PFSK-1 (cell line): ENCODE data around the gene SHH. TPM values are rescaled to one million over a fixed set of nuclear protein-coding genes. Genes with fewer than 3 reads are reported as not detected.

Source experiments
- FOXP2 ChIP-seq: optimal IDR thresholded peaks from 2 replicates; pipeline ENCODE3; 2011; ENCODE audit warnings: borderline replicate concordance, control low read depth, inconsistent platforms; ENCODE audit not compliant: insufficient read depth; ENCODE audit errors: extremely low read length, extremely low read depth
- POLR2AphosphoS5 ChIP-seq: IDR thresholded peaks from 2 replicates; pipeline ENCODE4 v1.6.1; 2012; ENCODE audit warnings: low read depth, mild to moderate bottlenecking, control low read depth, low read length, moderate library complexity
- REST ChIP-seq, 2 experiments: IDR thresholded peaks; 2 replicates each; pipeline versions ENCODE4 v1.6.1 to v1.8.0; 2011 to 2012; ENCODE audit warnings: low read depth in 2 of 2, low read length in 2 of 2, control low read depth in 1 of 2, inconsistent platforms in 1 of 2, mild to moderate bottlenecking in 1 of 2, moderate library complexity in 1 of 2; ENCODE audit not compliant: insufficient read depth in 1 of 2
- SIN3A ChIP-seq: IDR thresholded peaks from 2 replicates; pipeline ENCODE4 v1.6.1; 2012; ENCODE audit warnings: mild to moderate bottlenecking, low read length, moderate library complexity, borderline replicate concordance; ENCODE audit not compliant: insufficient read depth
- TAF1 ChIP-seq: IDR thresholded peaks from 2 replicates; pipeline ENCODE4 v1.6.1; 2012; ENCODE audit warnings: low read length, control low read depth, borderline replicate concordance; ENCODE audit not compliant: insufficient read depth
- polyA plus RNA-seq: library from polyadenylated mRNA; unstranded; fragments of >200 nt; gene quantifications from one replicate; pipeline ENCODE4 v1.2.1, GENCODE V29; 2012; ENCODE audit warnings: low read depth, missing spikeins; ENCODE audit not compliant: insufficient read length

The SHH gene
- polyA plus RNA-seq: 0.16 TPM

- no peak for TF ChIP-seq POLR2AphosphoS5
- no peak for TF ChIP-seq REST (IDR thresholded peaks at IDR 0.05; ENCODE audit: insufficient read depth in 1 of 2, low read depth in 2 of 2, low read length in 2 of 2)
- TF ChIP-seq SIN3A: no peak
- TF ChIP-seq FOXP2: no peak
- TF ChIP-seq TAF1: no peak
These were observed at the start of gene SHH for GRCh38 chr7:155811895-155812761. TSS of gene SHH (minus strand) at chr7:155812463. CDS start at chr7:155812122, 341 bp downstream.

DNA sequence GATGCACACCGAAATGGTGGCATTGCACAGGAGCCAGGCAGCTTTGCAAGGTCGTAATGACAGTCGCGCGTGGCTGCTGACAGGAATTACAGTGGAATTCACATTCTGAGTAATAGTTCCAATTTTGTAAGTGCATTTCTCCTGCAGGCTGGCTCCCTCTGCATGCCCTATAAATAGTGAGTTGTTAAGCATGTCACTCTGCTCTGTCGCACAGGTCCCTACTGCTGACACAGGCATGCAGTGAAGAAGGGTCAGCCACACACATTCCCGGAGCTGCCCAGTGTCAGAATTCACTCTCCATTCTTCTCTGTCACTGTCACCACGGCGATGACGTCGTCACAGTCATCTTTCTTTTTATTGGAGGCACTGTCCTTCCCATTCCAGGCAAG lies 49.2 kb upstream of the SHH start:
- TF ChIP-seq POLR2AphosphoS5 (no peak), FOXP2 (no peak), SIN3A (no peak)

DNA sequence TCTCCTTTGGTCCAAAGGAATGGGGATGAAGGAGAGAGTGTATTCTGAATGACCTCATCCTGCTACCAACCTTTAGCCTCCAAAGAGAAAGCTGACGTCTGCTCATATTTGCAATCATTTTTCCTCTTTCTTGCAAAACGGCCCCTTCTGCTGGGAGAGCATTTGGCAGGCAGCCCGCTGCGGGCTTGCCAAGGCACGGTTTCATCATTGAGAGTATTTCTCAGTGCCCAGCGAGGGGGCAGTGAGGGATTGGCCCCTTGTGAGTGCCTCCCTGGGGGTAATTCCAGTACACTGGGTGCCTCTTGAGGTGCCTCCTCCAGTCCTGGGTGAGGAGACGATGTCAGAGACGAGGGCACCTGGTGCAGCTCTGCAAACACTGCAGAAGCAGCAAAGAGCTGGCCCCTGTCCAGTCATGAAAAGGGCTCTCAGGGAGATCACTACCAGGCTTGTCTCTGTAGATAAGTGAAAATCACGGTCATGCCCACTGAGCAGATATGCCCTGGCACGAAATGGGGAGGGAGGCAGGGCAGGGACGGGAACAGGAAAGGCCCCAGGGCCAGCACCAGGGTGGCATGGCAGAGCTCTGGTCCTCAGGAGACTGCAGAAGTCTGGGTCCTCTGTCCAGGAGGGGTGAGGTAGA lies 48.7 kb upstream of the SHH start:
- TF ChIP-seq SIN3A: no peak
- no peak for TF ChIP-seq FOXP2
- TF ChIP-seq TAF1: no peak
- no peak for TF ChIP-seq REST (IDR thresholded peaks at IDR 0.05; ENCODE audit: insufficient read depth in 1 of 2, low read depth in 2 of 2, low read length in 2 of 2)
- no peak for TF ChIP-seq POLR2AphosphoS5

DNA sequence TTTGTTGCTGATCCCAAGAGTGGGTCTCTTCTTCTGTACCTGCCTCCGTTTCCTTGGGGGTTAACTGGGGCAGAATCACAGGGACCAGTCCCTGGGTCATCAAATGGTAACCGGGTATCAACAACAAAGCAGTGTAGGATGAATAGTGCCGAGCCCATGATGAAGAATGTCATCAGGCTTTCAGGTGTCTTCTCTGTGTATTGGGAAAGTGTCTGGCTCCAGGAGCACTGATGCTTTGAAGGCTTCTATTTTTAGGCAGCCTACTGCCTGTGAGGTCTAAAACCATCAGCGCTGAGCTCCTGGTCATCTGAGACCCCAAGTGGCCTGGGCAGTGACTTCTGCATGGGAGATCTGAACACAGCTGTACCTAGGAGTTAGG lies 48.2 kb upstream of the SHH start:
- TF ChIP-seq REST (IDR thresholded peaks at IDR 0.05; ENCODE audit: insufficient read depth in 1 of 2, low read depth in 2 of 2, low read length in 2 of 2) (no peak), POLR2AphosphoS5 (no peak), SIN3A (no peak), FOXP2 (no peak), TAF1 (no peak)

DNA sequence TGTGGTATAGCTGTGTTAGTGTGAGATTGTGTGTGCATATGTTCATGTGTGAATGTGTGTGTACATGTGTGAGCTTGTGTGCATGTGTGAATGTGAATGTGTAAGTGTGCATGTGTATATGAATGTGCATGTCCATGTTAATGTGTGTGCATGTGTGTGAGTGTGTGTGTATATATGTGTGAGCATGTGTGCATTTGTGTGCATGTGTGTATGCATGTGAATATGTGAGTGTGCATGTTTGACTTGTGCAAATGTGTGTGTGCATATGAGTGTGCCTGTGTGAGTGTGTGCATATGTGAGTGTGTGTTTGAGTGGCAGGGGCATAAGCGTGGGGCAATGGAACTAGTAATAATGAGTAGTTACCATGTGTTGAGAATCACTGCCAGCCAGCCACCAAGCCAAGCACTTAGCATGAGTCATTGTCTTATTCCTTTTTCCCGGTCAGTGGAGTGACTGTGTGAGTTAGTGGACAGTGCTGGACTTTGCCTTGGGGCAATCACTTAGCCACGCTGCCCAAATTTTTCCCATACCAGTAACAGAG lies 46.3 kb upstream of the SHH start:
- TF ChIP-seq FOXP2 (no peak), TAF1 (no peak), REST (IDR thresholded peaks at IDR 0.05; ENCODE audit: insufficient read depth in 1 of 2, low read depth in 2 of 2, low read length in 2 of 2) (no peak), POLR2AphosphoS5 (no peak)
